A673 (cell line): Measurements from ENCODE around the gene COMP. TPM values are rescaled to one million over a fixed set of nuclear protein-coding genes. Genes with fewer than 3 reads are reported as not detected.

Experiments used
- BruUV-seq: library from RNA; stranded (reverse); fragments of 400-500 nt; replicated peaks from 2 replicates; lab custom pipeline; 2021; lab: Mats Ljungman, UMichigan
- CTCF ChIA-PET: fragments of 300-600 bp; sonication (Branson Sonifier 250); formaldehyde crosslinking; loops from one replicate; lab custom pipeline; 2022; ENCODE audit warnings: antibody characterized with exemption; lab: Charles Lee
- POLR2A ChIA-PET: fragments of 300-600 bp; sonication (Branson Sonifier 250); formaldehyde crosslinking; loops from one replicate; lab custom pipeline; 2022; ENCODE audit warnings: antibody characterized with exemption; ENCODE audit not compliant: low non-redundant PET; lab: Charles Lee
- DNase-seq: peaks from one replicate; pipeline ENCODE4 v3.0.0-alpha.2; 2015; ENCODE audit warnings: low spot score
- H3K27ac ChIP-seq: fragments of 200-600 bp; sonication (generic); 2 replicates; pipeline ENCODE4 v1.5.1; 2016; ENCODE audit warnings: mixed run types, low read depth, mild to moderate bottlenecking, mixed read lengths, antibody characterized with exemption, low read length; ENCODE audit not compliant: poor library complexity, severe bottlenecking
- H3K27me3 ChIP-seq: fragments of 200-600 bp; sonication (generic); replicated peaks from 2 replicates; pipeline ENCODE4 v1.6.1; 2017; ENCODE audit warnings: mixed run types, low read depth, mild to moderate bottlenecking, mixed read lengths, antibody characterized with exemption, low read length; ENCODE audit not compliant: insufficient read depth, poor library complexity
- H3K36me3 ChIP-seq: fragments of 200-600 bp; sonication (generic); 2 replicates; pipeline ENCODE4 v1.6.1; 2016; ENCODE audit warnings: mixed run types, mild to moderate bottlenecking, mixed read lengths, antibody characterized with exemption, low read length; ENCODE audit not compliant: insufficient read depth, poor library complexity, severe bottlenecking
- H3K4me1 ChIP-seq: fragments of 200-600 bp; sonication (generic); 2 replicates; pipeline ENCODE4 v1.6.1; 2017; ENCODE audit warnings: mixed run types, mild to moderate bottlenecking, mixed read lengths, antibody characterized with exemption, low read length; ENCODE audit not compliant: insufficient read depth, poor library complexity, severe bottlenecking
- H3K4me3 ChIP-seq: fragments of 200-600 bp; sonication (generic); 2 replicates; pipeline ENCODE4 v1.5.1; 2016; ENCODE audit warnings: low read depth, mixed run types, mild to moderate bottlenecking, mixed read lengths, low read length; ENCODE audit not compliant: poor library complexity, severe bottlenecking
- H3K9me3 ChIP-seq: fragments of 200-600 bp; sonication (generic); 2 replicates; pipeline ENCODE4 v1.6.1; 2016; ENCODE audit warnings: mixed run types, low read depth, mild to moderate bottlenecking, mixed read lengths, antibody characterized with exemption, low read length; ENCODE audit not compliant: poor library complexity, severe bottlenecking
- EZH2 ChIP-seq: fragments of 200-600 bp; sonication (generic); IDR thresholded peaks from 2 replicates; pipeline ENCODE4 v1.6.1; 2017; ENCODE audit warnings: borderline replicate concordance, low read depth, mild to moderate bottlenecking, mixed read lengths, antibody characterized with exemption, low read length; ENCODE audit not compliant: poor library complexity, severe bottlenecking
- intact Hi-C: fragments of 100-400 bp; cut with micrococcal nuclease; formaldehyde crosslinking; loops from one replicate; pipeline ENCODE4 v1.10.0; 2022; ENCODE audit not compliant: unreplicated experiment
- total RNA-seq: library from RNA; stranded (reverse); gene quantifications from 2 replicates; pipeline ENCODE4 v1.2.3, GENCODE V29; 2021
- TF ChIP-seq, protein P1 (sequence below): fragments of 300-800, 200-600 bp; sonication (generic); conservative IDR thresholded peaks from 2 replicates; pipeline ENCODE4 v1.5.1; 2017; ENCODE audit warnings: low read depth, mild to moderate bottlenecking, antibody characterized with exemption, low read length, moderate library complexity, mixed read lengths

COMP gene
- total RNA-seq, 1 experiment from 2014 or later = not detected

DNA sequence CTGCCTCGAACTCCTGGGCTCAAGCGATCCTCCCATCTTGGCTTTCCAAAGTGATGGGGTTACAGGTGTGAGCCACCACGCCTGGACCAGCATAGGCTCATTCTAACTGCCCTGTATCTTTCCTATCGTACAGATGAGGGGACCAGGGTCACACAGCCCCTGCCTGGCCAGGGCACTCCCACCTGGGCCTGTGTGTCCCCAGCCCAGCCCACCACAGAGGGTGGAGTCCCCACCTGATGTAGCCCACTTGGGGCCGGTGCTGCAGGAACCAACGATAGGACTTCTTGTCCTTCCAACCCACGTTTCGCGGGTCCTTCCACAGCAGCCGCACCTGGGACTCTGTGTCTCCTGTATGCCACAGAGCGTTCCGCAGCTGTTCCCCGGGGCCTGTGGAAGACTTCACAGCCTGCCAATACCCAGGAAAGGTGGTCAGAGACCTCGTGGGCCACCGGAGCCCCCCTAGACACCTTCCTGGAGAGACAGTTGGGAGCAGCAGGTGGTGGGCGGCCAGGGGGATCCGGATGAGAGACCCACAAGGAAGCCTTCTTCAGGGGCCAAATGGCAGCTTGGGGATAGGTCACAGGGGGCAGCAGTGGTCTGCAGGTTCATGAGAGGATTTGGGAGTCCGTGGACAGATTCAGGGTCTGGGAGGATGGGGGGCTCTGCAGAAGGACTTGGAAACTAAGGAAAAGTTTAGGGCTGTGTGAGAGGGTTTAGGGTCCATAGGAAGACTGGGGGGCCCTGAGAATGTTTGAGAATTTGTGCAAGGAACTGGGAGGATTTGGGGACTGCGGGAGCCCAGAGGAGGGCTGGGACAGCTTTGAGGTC lies 6.9 kb downstream of the COMP start:
- no TSS peak for BruUV-seq
- Histone ChIP-seq H3K4me3 (no peak overlapping the region), H3K9me3 (no peaks in the 10 kb centered on the region), H3K27me3 (peaks cover 8% of the 10 kb centered on the region), H3K27ac (no peak overlapping the region), H3K4me1 (peaks cover 10% of the 10 kb centered on the region), H3K36me3 (no peaks in the 10 kb centered on the region)
- ChIA-PET CTCF (no interaction called here), POLR2A (no interaction called here)
- DNase-seq = no peak
- no peak for TF ChIP-seq EZH2
- TF ChIP-seq, protein P1, sequence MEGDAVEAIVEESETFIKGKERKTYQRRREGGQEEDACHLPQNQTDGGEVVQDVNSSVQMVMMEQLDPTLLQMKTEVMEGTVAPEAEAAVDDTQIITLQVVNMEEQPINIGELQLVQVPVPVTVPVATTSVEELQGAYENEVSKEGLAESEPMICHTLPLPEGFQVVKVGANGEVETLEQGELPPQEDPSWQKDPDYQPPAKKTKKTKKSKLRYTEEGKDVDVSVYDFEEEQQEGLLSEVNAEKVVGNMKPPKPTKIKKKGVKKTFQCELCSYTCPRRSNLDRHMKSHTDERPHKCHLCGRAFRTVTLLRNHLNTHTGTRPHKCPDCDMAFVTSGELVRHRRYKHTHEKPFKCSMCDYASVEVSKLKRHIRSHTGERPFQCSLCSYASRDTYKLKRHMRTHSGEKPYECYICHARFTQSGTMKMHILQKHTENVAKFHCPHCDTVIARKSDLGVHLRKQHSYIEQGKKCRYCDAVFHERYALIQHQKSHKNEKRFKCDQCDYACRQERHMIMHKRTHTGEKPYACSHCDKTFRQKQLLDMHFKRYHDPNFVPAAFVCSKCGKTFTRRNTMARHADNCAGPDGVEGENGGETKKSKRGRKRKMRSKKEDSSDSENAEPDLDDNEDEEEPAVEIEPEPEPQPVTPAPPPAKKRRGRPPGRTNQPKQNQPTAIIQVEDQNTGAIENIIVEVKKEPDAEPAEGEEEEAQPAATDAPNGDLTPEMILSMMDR = no peak
- intact Hi-C loops = no loop called here

DNA sequence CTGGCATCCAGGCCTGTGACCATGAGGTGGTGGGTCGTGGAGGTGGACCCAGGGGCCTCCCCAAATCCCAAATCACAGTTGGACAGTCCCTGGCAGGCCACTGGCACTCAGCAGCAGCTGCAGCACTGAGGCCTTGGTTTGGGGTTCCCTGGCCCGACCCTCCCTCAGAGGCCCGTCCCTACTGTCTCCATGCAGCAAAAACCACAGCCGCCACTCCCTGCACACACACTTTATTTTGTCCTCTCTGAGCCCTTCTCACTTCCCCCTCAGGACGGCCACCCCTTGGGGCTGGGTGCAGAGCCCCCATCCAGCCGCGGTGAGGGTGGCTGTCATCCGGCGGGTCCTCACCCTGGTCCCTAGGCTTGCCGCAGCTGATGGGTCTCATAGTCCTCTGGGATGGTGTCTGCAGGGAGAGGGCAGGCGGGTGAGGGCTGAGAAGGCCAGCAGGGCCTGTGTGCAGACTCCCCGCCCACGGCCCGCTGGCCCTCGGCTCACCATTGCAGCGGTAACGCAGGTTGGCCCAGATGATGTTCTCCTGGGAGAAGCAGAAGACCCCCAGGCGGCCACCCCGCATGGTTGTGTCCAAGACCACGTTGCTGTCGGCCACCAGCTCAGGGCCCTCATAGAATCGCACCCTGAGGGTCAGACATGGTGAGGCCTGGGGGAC lies 8.4 kb downstream of the COMP start:
- no peak for DNase-seq

DNA sequence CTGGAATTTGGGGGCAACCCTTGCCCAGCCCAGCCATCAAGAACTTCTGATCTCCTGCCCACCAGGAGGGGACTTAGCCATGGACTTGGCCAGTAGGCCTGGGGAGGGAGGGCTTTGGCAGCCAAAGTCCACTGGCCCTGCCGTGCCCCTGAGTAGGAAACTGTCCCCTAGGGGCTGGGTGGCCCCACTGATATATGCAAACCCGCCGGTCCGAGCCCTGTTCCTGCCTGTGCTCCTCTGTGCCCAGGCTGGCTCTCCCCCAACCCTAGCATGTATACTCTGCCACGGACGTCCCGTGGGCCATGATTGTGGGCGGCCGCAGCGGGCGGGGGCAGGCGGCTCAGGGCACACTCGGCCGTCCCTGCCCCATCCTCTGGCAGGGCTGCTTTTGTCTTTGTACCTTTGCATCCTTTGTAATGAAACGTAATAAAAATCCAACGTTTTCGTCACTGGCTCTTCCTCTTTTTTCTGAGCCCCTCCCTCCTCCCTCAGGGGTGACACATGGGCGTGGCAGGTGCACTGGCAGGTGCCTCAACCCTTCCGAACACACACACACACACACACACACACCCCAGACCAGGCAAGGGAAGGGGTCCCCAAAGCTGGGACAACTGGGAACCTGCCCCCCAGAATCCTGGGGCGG lies 9.1 kb downstream of the COMP start:
- ChIA-PET POLR2A (no interaction called here), CTCF (no interaction called here)
- H3K9me3 ChIP-seq = no peaks in the 10 kb centered on the region
- TF ChIP-seq EZH2 = no peak
- TF ChIP-seq, protein P1 = no peak
- H3K4me3 ChIP-seq = no peak overlapping the region
- intact Hi-C loops = no loop called here
- H3K27ac ChIP-seq = no peak overlapping the region
- H3K4me1 ChIP-seq = peaks cover 8% of the 10 kb centered on the region
- no peaks in the 10 kb centered on the region for H3K27me3 ChIP-seq
- no TSS peak for BruUV-seq
- DNase-seq = no peak
- H3K36me3 ChIP-seq = no peaks in the 10 kb centered on the region

More for the DNA sequence above, 8.4 kb downstream of the COMP start:
- H3K4me1 ChIP-seq = peaks cover 8% of the 10 kb centered on the region
- TF ChIP-seq, protein P1 = no peak
- no peak for TF ChIP-seq EZH2
- H3K4me3 ChIP-seq = no peak overlapping the region
- POLR2A ChIA-PET = no interaction called here
- intact Hi-C loops = no loop called here
- H3K9me3 ChIP-seq = no peaks in the 10 kb centered on the region
- H3K27ac ChIP-seq = no peak overlapping the region
- CTCF ChIA-PET = no interaction called here
- no TSS peak for BruUV-seq
- H3K36me3 ChIP-seq = no peaks in the 10 kb centered on the region
- H3K27me3 ChIP-seq = no peaks in the 10 kb centered on the region
